Lung microvascular endothelial cell (primary cell): Measurements from ENCODE around the gene MAP3K12. TPM values are rescaled to one million over a fixed set of nuclear protein-coding genes. Genes with fewer than 3 reads are reported as not detected.
A peak's percentile ranks its signal among the peaks of the same experiment; 100 is the strongest.

Experiments
- DNase-seq, 2 donors: peaks; one replicate each; pipeline versions ENCODE4 v3.0.0 to v3.0.0-alpha.2; 2010; ENCODE audit warnings: low read depth in 2 of 2
- total RNA-seq: library from RNA; depleted of rRNA; stranded (reverse); fragments of >200 nt; gene quantifications from 2 replicates; pipeline ENCODE4 v1.2.1, GENCODE V29; 2014

MAP3K12 gene
- total RNA-seq, 1 donor from 2014 or later: 2.4 TPM

- DNase-seq: peak; percentile 81 to 85
Observed at GRCh38 chr12:53508534-53509170, 9.4 kb upstream of the MAP3K12 start.

GRCh38 chr12:53507603-53507885 lies 8.3 kb upstream of the MAP3K12 start:
- DNase-seq: no peak

DNA sequence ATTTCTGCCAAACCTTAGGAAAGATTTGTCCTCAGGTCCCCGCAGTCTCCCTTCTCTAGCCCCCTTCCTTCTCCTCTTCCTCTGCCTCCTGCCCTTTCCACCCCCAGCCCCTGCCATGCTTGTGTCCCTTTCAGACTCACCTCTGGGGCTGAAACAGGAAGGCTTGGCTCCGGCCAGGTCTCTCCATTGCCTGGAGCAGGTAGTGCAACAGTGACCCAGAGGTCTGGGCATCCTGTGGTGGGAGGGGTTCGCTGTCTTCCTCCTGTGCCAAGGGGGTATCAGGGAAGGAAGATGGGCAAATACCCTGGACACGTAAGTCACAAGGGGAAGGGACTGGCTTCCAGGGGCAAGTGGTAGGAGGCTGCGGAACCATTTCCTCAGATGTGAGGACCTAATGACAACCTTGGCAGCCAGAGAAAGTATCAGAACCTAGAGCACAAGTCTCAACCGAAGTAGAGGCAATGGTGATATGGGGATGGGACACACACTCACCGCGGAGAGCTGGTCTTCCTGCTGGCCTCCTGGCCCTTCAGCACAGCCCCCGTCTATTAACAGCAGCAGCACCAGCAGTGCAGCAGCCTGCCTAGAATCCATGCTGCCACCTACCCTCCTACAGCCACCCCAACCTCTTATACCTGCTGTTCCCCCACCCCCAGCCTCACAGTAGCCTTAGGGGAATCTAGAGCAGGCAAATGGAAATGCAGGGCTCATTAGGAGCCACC lies 7.8 kb upstream of the MAP3K12 start, which contains the start of gene NPFF:
TSS of gene NPFF (minus strand) at position 604 of the 722 bp plus-strand sequence. CDS start at position 594, 10 bp downstream.
- no peak for DNase-seq

- DNase-seq: no peak
Observed at GRCh38 chr12:53506450-53506785, 7.2 kb upstream of the MAP3K12 start.

GRCh38 chr12:53505555-53506449 lies 6.5 kb upstream of the MAP3K12 start:
- no peak for DNase-seq

DNA sequence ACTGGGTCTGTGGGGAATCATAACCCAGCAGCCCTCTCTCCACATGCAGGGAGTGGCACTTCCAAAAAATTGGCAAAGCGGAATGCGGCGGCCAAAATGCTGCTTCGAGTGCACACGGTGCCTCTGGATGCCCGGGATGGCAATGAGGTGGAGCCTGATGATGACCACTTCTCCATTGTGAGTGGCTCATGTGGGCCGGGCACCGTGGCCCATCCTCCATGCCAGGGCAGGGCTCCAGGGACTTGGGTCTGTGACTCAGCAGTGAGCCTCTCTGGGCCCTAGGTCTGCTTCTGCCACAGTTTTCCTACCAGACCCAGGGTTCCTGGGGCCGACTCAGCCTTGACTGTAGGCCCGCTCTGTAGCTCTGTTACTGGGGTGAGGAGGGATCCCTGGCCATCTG lies 5.8 kb upstream of the MAP3K12 start:
- DNase-seq: peak in 1 of 2 donors; percentile 37

DNA sequence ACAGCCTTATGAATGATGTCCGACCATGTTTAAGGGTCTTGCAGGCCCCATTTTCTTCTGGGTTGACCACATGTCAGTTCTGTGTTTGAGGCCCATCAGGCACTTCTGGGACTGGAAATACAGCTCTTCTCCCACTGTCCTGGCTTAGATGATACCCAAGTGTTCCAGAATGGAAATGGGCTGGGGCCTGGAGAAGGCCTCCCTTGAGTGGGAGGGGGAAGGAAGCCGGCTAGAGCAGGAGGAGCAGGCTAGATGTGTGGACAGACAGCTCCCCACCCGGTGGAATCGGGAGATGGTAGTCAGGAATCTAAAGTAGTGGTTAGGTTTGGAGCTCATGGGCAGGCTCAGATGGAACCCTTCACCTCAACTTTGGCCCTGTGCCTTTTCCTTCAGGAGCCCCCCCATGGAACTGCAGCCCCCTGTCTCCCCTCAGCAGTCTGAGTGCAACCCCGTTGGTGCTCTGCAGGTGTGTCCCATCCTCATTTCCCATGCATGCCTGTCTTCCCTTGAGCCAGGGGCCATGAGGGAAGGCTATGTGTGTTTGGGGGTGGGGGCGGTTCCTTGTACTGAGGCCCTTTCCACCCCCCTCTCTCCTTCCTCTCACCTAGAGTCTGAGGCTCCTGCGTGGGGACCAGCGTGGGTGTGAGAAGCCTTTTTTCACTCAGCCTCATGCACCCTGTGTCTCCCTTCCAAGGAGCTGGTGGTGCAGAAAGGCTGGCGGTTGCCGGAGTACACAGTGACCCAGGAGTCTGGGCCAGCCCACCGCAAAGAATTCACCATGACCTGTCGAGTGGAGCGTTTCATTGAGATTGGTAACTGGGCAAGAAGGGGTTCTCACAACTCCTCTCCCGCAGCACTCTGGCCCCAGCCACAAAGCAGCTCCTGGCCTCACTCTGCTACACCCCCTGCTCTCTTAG lies 5.0 kb upstream of the MAP3K12 start:
- no peak for DNase-seq

- no peak for DNase-seq
Observed at GRCh38 chr12:53502983-53503728, 3.9 kb upstream of the MAP3K12 start.

GRCh38 chr12:53502331-53502730 lies 3.1 kb upstream of the MAP3K12 start:
- peak in 1 of 2 donors; percentile 36 for DNase-seq

DNA sequence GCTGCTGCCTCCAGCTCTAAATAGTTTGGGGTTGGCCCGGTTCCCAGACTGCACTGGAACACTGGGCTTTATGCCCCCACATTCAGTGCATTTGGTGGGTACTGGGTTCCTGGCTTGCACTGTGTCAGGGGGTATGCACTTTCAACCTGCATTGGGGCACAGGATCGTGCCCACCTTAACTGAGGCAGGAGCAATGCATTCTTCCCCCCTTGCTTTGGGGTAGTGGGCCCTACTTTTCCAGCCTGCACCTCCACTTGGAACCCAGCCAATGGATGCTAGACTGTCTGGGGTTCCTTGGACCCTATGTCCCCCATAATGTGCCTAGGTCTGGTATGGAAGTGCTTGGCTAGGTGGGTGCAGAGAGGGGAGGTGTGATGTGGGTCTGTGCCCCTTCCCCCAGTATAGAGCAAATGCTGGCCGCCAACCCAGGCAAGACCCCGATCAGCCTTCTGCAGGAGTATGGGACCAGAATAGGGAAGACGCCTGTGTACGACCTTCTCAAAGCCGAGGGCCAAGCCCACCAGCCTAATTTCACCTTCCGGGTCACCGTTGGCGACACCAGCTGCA lies 2.4 kb upstream of the MAP3K12 start:
- no peak for DNase-seq

DNA sequence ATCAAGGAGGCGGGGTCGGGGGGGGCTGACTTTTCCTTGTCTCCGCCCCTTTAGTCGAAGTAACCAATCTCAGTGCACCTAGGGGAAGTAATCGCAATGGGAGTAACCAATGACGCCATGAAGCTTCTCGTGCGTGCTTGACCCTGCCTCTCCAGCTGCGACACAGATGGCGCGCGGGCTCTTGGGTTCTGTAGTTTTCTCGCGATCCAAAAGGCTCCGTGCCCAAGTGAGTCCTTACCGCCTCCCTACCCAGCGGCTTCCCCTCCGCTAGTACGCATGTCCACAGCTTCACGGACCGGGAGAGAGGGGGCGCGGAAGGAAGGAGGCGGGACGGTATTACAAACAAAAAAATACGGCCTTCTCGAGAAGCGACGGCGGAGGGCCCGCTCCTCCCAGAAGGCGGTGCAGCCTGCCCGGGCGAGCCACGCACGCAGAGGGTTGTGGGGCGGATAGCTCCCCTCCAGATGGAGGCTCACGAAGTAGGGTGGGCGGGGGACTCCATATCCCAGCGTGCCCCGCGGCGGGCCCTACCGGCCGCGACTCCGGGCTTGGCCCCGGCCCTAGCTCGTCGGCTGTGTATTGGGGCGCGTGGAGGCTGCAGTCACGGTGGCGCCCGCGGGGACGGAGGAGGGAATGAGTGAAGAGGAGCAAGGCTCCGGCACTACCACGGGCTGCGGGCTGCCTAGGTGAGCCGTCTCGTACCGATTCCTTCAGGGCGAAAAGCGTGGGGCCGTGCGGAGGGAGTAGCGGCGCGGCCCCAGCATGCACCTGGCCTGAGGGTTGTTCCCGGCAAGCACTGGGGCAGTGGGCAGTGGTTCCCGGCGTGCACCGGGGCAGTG lies 1.7 kb upstream of the MAP3K12 start, which contains the start of gene TARBP2:
TSS of gene TARBP2 (plus strand) at position 508 of the 839 bp plus-strand sequence. CDS start at position 634, 126 bp downstream.
- DNase-seq: peak; percentile 100

- peak; percentile 46 to 56 for DNase-seq
Observed at GRCh38 chr12:53500142-53500775, 1.0 kb upstream of the MAP3K12 start.

DNA sequence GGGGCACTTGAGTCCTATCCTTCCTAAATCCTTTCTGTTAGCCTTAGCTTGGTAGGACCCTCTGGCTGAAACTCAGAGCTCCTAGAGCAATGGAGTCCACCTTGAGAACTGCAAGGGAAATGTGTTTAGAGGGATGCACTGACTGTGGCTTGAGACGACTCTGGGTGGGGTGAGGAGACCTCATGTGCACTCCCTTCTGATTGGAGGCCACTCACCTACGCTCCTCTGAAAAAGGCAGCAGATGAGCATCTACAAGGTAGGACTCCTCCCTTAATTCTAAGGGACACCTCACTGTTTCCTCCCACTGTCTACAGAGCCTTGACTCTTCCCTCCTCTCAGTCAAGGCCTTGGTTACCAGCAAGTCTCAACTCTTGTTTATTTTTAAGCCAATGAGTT lies 1.0 kb downstream of the MAP3K12 start:
- no peak for DNase-seq

DNA sequence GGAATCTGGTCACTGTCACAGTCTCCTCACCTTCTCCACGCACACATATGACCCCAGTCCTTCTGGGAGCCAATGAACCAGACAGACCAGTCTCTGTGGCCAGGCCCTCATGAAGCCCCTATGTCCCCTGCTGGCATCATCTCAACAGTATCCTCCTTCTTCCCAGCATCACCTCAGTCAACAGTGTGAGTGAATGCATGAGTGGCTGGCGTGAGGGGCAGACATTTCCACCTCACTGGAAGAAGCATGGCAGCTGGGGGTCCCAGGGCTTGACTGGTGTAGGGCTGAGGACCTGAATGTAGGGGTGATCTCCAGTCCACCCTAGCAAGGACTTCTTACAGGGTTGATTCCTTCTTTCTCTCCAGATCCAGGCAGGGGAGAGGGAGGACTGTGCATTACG lies 1.8 kb downstream of the MAP3K12 start:
- no peak for DNase-seq

- DNase-seq: no peak
Observed at GRCh38 chr12:53496752-53497032, 2.6 kb downstream of the MAP3K12 start.

GRCh38 chr12:53495903-53496751 lies 3.1 kb downstream of the MAP3K12 start:
- DNase-seq: peak in 1 of 2 donors; percentile 77

- no peak for DNase-seq
Observed at GRCh38 chr12:53493610-53494391, 5.5 kb downstream of the MAP3K12 start.
